T-helper 1 cell treated with Interleukin-12 subunit alpha and Interleukin-12 subunit beta and Interleukin-4 antibody, amounts not matched to agents 30 ng/mL and 1 ng/mL, for 36 hours (primary cell): ENCODE data around the gene PDSS2. TPM values are rescaled to one million over a fixed set of nuclear protein-coding genes. Genes with fewer than 3 reads are reported as not detected.

Experiments used
- total RNA-seq: library from RNA; stranded (reverse); gene quantifications from 2 replicates; pipeline ENCODE4 v1.2.3, GENCODE V29; 2022

PDSS2 gene
- total RNA-seq, 1 donor from 2014 or later: 15.0 TPM

Other genes starting within 250 kb of the PDSS2 start
- 0.20 and 0.27 TPM in 2 replicates for gene SOBP, start 30.6 kb upstream of the PDSS2 start, total RNA-seq